CD4-positive, alpha-beta memory T cell (primary cell): ENCODE results near the gene SLC29A2. TPM values are rescaled to one million over a fixed set of nuclear protein-coding genes. Genes with fewer than 3 reads are reported as not detected.

Source experiments
- CTCF ChIA-PET: fragments of 350-600 bp; sonication (Branson Sonifier 250); formaldehyde crosslinking; loops from one replicate; lab custom pipeline; 2021; ENCODE audit warnings: inconsistent platforms; ENCODE audit not compliant: partially characterized antibody; lab: Charles Lee
- POLR2A ChIA-PET: fragments of 350-600 bp; sonication (Branson Sonifier 250); formaldehyde crosslinking; loops from one replicate; lab custom pipeline; 2021; ENCODE audit not compliant: partially characterized antibody; lab: Charles Lee
- DNase-seq, 5 donors: peaks; one replicate each; pipeline versions ENCODE4 v3.0.0 to v3.0.0-alpha.2; 2020 to 2022; ENCODE audit warnings: mixed read lengths in 1 of 5
- H3K27ac ChIP-seq: one replicate; pipeline ENCODE4 v1.7.0; 2013; ENCODE audit warnings: low read depth, low read length
- H3K27me3 ChIP-seq: 2 replicates; pipeline ENCODE4 v1.7.0; 2013; ENCODE audit warnings: mild to moderate bottlenecking, low read length, moderate library complexity; ENCODE audit not compliant: insufficient read depth
- H3K36me3 ChIP-seq: 2 replicates; pipeline ENCODE4 v1.7.0; 2013; ENCODE audit warnings: mild to moderate bottlenecking, low read length, moderate library complexity; ENCODE audit not compliant: insufficient read depth
- H3K4me1 ChIP-seq: 2 replicates; pipeline ENCODE4 v1.7.0; 2013; ENCODE audit warnings: mild to moderate bottlenecking, low read length, moderate library complexity; ENCODE audit not compliant: insufficient read depth
- H3K4me3 ChIP-seq, 2 donors: one replicate each; pipeline ENCODE4 v1.7.0; 2013; ENCODE audit warnings: low read length in 2 of 2, mild to moderate bottlenecking in 1 of 2
- H3K9me3 ChIP-seq, 2 donors: one replicate each; pipeline ENCODE4 v1.7.0; 2013; ENCODE audit warnings: low read length in 2 of 2, control low read depth in 1 of 2; ENCODE audit not compliant: control insufficient read depth in 1 of 2
- H3K27ac Mint-ChIP-seq, 7 donors: one replicate each; pipeline ENCODE4 v1.8.0; 2020 to 2021; ENCODE audit warnings: mixed read lengths in 7 of 7, mild to moderate bottlenecking in 6 of 7, inconsistent platforms in 3 of 7, moderate library complexity in 3 of 7
- H3K27me3 Mint-ChIP-seq, 2 donors: one replicate each; pipeline ENCODE4 v1.8.0; 2020 to 2021; ENCODE audit warnings: mixed read lengths in 2 of 2
- H3K36me3 Mint-ChIP-seq, 2 donors: one replicate each; pipeline ENCODE4 v1.8.0; 2020 to 2021; ENCODE audit warnings: mixed read lengths in 2 of 2, inconsistent platforms in 1 of 2, mild to moderate bottlenecking in 1 of 2
- H3K4me1 Mint-ChIP-seq, 4 donors: one replicate each; pipeline ENCODE4 v1.8.0; 2020 to 2021; ENCODE audit warnings: mixed read lengths in 4 of 4, mild to moderate bottlenecking in 1 of 4
- H3K4me3 Mint-ChIP-seq, 8 donors: one replicate each; pipeline ENCODE4 v1.8.0; 2020 to 2021; ENCODE audit warnings: mixed read lengths in 8 of 8, mild to moderate bottlenecking in 7 of 8, moderate library complexity in 6 of 8, inconsistent platforms in 3 of 8
- H3K9me3 Mint-ChIP-seq, 8 donors: one replicate each; pipeline ENCODE4 v1.8.0; 2020 to 2021; ENCODE audit warnings: mixed read lengths in 8 of 8, mild to moderate bottlenecking in 5 of 8, inconsistent platforms in 3 of 8, moderate library complexity in 1 of 8
- intact Hi-C: fragments of 100-400 bp; cut with micrococcal nuclease; formaldehyde crosslinking; loops from one replicate; pipeline ENCODE4 v1.15.1; 2023
- polyA plus RNA-seq, 2 donors: library from polyadenylated mRNA; unstranded; fragments of 300-500 nt; fragmentation: Illumina TruSeq; gene quantifications; one replicate each; pipeline ENCODE4 v1.2.3, GENCODE V29; 2021
- total RNA-seq, 2 experiments: library from RNA; stranded (reverse); gene quantifications; one replicate each; pipeline ENCODE4 v1.2.3, GENCODE V29; 2021

Gene SLC29A2
- total and polyA plus RNA-seq, 4 experiments from 2014 or later, result 0.87 to 15.5 (median 9.0) TPM

DNA sequence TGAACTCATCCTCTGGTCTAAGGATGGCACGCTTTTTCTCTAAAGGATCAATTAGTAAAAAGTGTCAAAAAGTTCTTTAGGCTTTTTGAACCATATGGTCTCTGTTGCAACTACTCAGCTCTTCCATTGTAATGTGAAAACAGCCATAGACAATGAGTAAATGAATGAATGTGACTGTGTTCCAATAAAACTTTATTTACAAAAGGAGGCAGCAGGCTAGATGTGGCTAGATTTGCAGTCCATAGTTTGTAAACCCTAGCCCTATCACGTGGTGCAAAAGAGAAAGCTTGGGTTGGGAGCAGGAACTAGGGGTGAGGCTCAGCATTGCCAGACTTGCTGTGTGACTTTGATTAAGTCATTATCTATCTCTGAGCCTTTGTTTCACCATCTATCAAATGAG lies 43.9 kb upstream of the SLC29A2 start:
- H3K4me3 ChIP-seq, result no peak overlapping the region
- H3K4me1 ChIP-seq, result no peaks in the 10 kb centered on the region
- Mint-ChIP-seq H3K36me3 (no peaks in the 10 kb centered on the region), H3K27me3 (peaks cover 30 to 55% of the 10 kb centered on the region in 2 donors), H3K4me3 (no peak overlapping the region), H3K9me3 (peaks cover 0 to 9% (median 7%) of the 10 kb centered on the region in 8 donors), H3K27ac (no peak overlapping the region), H3K4me1 (peaks cover 6 to 17% (median 9%) of the 10 kb centered on the region in 4 donors)
- ChIA-PET CTCF (interaction anchor here (1.0 kb wide), 1 partner anchor 14 kb away, joined by 5 read pairs; no protein-coding TSS in a partner anchor), POLR2A (no interaction called here)
- no peak overlapping the region for H3K27ac ChIP-seq
- DNase-seq, result no peak
- no peaks in the 10 kb centered on the region for H3K9me3 ChIP-seq
- peaks cover 28% of the 10 kb centered on the region for H3K27me3 ChIP-seq
- intact Hi-C loops, result no loop called here
- H3K36me3 ChIP-seq, result no peaks in the 10 kb centered on the region

DNA sequence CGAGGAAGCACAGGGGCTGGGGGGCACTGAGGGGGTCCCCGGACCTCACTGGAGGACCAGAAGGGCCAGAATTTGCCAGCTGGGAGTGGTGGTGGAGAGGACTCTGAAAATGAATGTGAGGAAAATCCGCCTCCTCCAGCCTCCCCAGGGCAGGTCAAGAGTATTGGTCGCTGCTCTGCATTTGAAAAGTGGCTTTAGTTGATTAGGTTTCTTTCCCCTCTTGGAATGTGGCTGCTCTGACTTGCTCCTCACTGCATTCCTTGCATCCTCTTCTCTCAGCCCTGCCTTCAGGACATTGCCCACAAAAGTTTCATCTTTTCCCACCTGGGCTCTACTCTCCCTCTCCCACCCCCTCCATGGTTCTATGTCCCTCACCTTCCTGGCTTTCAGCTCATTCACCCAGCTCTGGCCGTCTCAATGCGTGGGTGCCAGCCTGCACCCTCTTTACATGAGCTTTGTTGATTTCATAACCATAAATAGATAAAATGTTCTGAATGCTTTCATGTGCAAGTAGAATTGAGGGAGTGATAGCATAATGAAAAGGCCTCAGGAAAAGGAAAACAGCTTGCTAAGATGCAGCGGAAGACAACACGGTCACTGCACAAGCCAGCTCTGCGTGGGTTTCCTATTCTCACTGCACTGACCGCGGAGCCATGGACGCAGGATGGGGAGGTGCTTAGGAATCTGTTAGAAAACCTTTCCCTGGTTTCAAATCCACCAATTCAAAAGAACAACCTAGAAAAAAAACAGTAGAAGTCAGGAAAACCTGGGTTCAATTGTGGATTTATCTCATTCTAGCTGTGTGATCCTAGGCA lies 42.8 kb upstream of the SLC29A2 start:
- H3K4me3 ChIP-seq, result no peak overlapping the region
- H3K27me3 ChIP-seq, result peaks cover 22% of the 10 kb centered on the region
- DNase-seq, result no peak
- Mint-ChIP-seq H3K27me3 (peaks cover 28 to 57% of the 10 kb centered on the region in 2 donors), H3K27ac (no peak overlapping the region), H3K36me3 (no peaks in the 10 kb centered on the region), H3K9me3 (peaks cover 0 to 9% (median 7%) of the 10 kb centered on the region in 8 donors), H3K4me3 (no peak overlapping the region), H3K4me1 (peaks cover 5 to 17% (median 7%) of the 10 kb centered on the region in 4 donors)
- intact Hi-C loops, result no loop called here
- H3K27ac ChIP-seq, result no peak overlapping the region
- no peaks in the 10 kb centered on the region for H3K4me1 ChIP-seq
- no peaks in the 10 kb centered on the region for H3K9me3 ChIP-seq
- ChIA-PET POLR2A (no interaction called here), CTCF (no interaction called here)
- H3K36me3 ChIP-seq, result no peaks in the 10 kb centered on the region

DNA sequence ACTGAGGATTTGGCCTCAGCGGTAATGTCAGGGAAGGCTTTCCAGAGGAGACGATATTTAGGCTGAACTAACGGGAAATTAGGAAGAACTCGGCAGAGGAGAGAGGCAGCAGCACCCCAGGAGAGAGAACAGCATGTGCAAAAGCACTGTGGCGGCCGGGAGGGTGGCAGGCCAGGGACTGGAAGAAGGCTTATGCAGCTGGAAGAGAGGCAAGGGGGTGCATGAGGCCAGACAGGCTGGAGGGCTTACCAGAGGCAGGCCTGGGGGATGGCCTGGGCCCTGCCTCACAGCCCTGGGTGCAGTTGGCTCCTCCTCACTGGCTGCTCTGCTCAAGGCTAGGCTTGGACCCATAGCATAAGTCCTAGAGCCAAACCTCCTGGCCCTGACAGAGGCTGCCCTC lies 41.6 kb upstream of the SLC29A2 start:
- Histone ChIP-seq H3K4me3 (no peak overlapping the region), H3K36me3 (no peaks in the 10 kb centered on the region), H3K4me1 (peaks cover 5% of the 10 kb centered on the region), H3K27ac (no peak overlapping the region), H3K27me3 (peaks cover 17% of the 10 kb centered on the region), H3K9me3 (no peaks in the 10 kb centered on the region)
- DNase-seq, result no peak
- CTCF ChIA-PET, result no interaction called here
- Mint-ChIP-seq H3K4me1 (peaks cover 4 to 13% (median 6%) of the 10 kb centered on the region in 4 donors), H3K27ac (no peak overlapping the region), H3K27me3 (peaks cover 20 to 50% of the 10 kb centered on the region in 2 donors), H3K4me3 (no peak overlapping the region), H3K36me3 (no peaks in the 10 kb centered on the region), H3K9me3 (peaks cover 0 to 7% (median 2%) of the 10 kb centered on the region in 8 donors)
- intact Hi-C loops, result no loop called here
- POLR2A ChIA-PET, result no interaction called here

- CTCF ChIA-PET, result interaction anchor here (1.6 to 2.0 kb wide), 2 partner anchors 26 to 267 kb away, joined by 8 read pairs; partner anchors contain the start of gene RBM4B
- no peak overlapping the region for H3K27ac ChIP-seq
- H3K36me3 ChIP-seq, result no peaks in the 10 kb centered on the region
- H3K4me3 ChIP-seq, result no peak overlapping the region
- no peak for DNase-seq
- Mint-ChIP-seq H3K27ac (no peak overlapping the region), H3K36me3 (no peaks in the 10 kb centered on the region), H3K4me1 (peaks cover 3 to 5% (median 4%) of the 10 kb centered on the region in 4 donors), H3K27me3 (peaks cover 10 to 39% of the 10 kb centered on the region in 2 donors), H3K4me3 (no peak overlapping the region), H3K9me3 (peaks cover 0 to 4% (median 0%) of the 10 kb centered on the region in 8 donors)
- intact Hi-C loops, result no loop called here
- H3K27me3 ChIP-seq, result peaks cover 9% of the 10 kb centered on the region
- peaks cover 5% of the 10 kb centered on the region for H3K4me1 ChIP-seq
- POLR2A ChIA-PET, result no interaction called here
- H3K9me3 ChIP-seq, result no peaks in the 10 kb centered on the region
Observed at GRCh38 chr11:66412110-66412509, 40.5 kb upstream of the SLC29A2 start.

DNA sequence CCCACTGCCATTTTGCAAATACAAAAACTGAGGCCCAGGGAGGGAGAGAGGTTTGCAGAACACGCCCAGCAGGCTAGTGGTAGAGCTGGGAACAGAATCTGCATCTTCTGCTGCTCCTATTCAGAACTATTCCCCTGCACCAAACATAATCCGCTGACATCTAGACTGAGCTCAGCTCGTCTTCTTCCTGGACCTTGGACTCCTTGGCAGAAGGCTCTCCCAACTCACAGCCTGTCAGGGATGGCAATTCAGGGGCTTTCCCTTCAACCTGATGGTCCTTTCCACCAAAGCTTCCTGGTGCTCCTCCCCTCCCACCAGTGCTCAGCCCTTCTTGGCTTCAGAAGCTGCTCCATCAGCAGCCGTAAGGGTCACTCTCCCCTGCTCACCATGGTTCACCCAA lies 39.8 kb upstream of the SLC29A2 start:
- Histone ChIP-seq H3K27ac (no peak overlapping the region), H3K27me3 (peaks cover 1% of the 10 kb centered on the region), H3K4me3 (no peak overlapping the region), H3K4me1 (peaks cover 5% of the 10 kb centered on the region), H3K36me3 (no peaks in the 10 kb centered on the region), H3K9me3 (no peaks in the 10 kb centered on the region)
- CTCF ChIA-PET, result interaction anchor here (1.6 to 2.0 kb wide), 2 partner anchors 25 to 267 kb away, joined by 8 read pairs; partner anchors contain the start of gene RBM4B
- POLR2A ChIA-PET, result no interaction called here
- Mint-ChIP-seq H3K27me3 (peaks cover 4 to 33% of the 10 kb centered on the region in 2 donors), H3K4me3 (peak overlapping the region in 1 of 8 donors; percentile 21), H3K9me3 (peaks cover 0 to 3% (median 0%) of the 10 kb centered on the region in 8 donors), H3K36me3 (no peaks in the 10 kb centered on the region), H3K27ac (no peak overlapping the region), H3K4me1 (peaks cover 3 to 5% (median 4%) of the 10 kb centered on the region in 4 donors)
- no peak for DNase-seq
- intact Hi-C loops, result no loop called here

DNA sequence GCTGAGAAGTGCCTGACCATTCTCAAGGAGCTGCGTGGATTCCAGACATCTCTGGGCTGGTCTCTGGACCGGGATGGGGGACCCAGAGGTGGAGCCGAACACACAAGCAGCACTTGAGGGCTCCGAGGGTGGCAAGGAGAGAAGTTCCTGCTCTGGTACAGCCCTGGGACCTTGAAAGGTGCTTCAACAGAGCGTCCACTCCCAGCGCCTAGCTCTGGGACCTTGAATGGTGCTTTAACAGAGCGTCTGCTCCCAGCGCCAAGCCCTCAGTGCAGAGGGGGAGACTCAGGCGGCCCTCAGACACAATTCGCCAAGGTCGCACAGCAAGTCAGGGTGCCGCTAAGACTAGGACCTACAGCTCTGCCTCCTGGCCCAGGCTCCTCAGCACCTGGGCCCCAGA lies 38.6 kb upstream of the SLC29A2 start:
- peaks cover 0 to 36% of the 10 kb centered on the region in 2 donors for H3K27me3 Mint-ChIP-seq
- DNase-seq, result no peak
- peak overlapping the region in 2 of 8 donors; percentile 24 to 42 for H3K4me3 Mint-ChIP-seq
- H3K27ac ChIP-seq, result no peak overlapping the region
- H3K27ac Mint-ChIP-seq, result no peak overlapping the region
- CTCF ChIA-PET, result interaction anchor here (3.2 to 4.4 kb wide), 3 partner anchors 20 to 268 kb away, joined by 18 to 52 read pairs (median 26); partner anchors contain the start of genes DPP3 and RBM4B
- no peak overlapping the region for H3K4me3 ChIP-seq
- peaks cover 3 to 5% (median 4%) of the 10 kb centered on the region in 4 donors for H3K4me1 Mint-ChIP-seq
- POLR2A ChIA-PET, result interaction anchor here (0.9 to 1.7 kb wide), 3 partner anchors 69 to 268 kb away, joined by 3 to 8 read pairs (median 3); partner anchors contain the start of genes ACTN3 and DPP3
- no peaks in the 10 kb centered on the region for H3K9me3 Mint-ChIP-seq
- H3K4me1 ChIP-seq, result peaks cover 5% of the 10 kb centered on the region
- no peaks in the 10 kb centered on the region for H3K27me3 ChIP-seq
- H3K9me3 ChIP-seq, result no peaks in the 10 kb centered on the region
- no peaks in the 10 kb centered on the region for H3K36me3 Mint-ChIP-seq
- H3K36me3 ChIP-seq, result no peaks in the 10 kb centered on the region
- intact Hi-C loops, result no loop called here

DNA sequence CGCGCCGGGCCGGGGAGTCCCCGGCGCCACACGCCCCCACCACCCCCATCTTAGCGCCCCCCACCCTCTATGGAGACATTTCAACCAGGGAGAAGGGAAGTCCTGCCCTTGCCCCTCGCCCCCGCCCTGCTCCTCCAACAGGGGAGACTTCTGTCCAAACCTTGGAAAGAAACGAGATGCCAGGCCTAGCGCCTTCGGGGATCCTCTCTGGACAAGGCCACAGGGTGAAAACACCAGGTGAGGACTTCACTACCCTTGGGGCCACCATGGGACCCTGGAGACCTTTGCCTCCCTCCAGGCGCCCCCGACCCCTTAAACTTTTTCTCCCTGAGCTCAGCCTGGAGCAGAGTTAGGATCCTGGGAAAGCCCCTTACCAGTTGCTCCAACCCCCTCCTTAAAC lies 37.7 kb upstream of the SLC29A2 start:
- Histone ChIP-seq H3K9me3 (no peaks in the 10 kb centered on the region), H3K36me3 (no peaks in the 10 kb centered on the region), H3K4me3 (no peak overlapping the region), H3K4me1 (peaks cover 5% of the 10 kb centered on the region), H3K27ac (no peak overlapping the region), H3K27me3 (no peaks in the 10 kb centered on the region)
- H3K27ac Mint-ChIP-seq, result no peak overlapping the region
- H3K27me3 Mint-ChIP-seq, result peaks cover 0 to 34% of the 10 kb centered on the region in 2 donors
- H3K36me3 Mint-ChIP-seq, result no peaks in the 10 kb centered on the region
- H3K4me3 Mint-ChIP-seq, result no peak overlapping the region
- no peak for DNase-seq
- CTCF ChIA-PET, result interaction anchor here (0.6 to 4.4 kb wide), 9 partner anchors 9 to 476 kb away, joined by 3 to 52 read pairs (median 6); partner anchors contain the start of genes DPP3 and RBM4B
- no peaks in the 10 kb centered on the region for H3K9me3 Mint-ChIP-seq
- POLR2A ChIA-PET, result interaction anchor here (0.8 to 2.8 kb wide), 6 partner anchors 11 to 268 kb away, joined by 3 to 9 read pairs (median 4); partner anchors contain the start of genes ACTN3, DPP3, MRPL11 and NPAS4
- peaks cover 3 to 5% (median 4%) of the 10 kb centered on the region in 4 donors for H3K4me1 Mint-ChIP-seq
- intact Hi-C loops, result loop anchor here (2.0 to 10.0 kb wide), 2 partner anchors 30 to 426 kb away; partner anchors contain the start of gene MRPL11
